ENCODE data around the gene SERPINI2. TPM values are rescaled to one million over a fixed set of nuclear protein-coding genes. Genes with fewer than 3 reads are reported as not detected.
A peak's percentile ranks its signal among the peaks of the same experiment; 100 is the strongest.

The SERPINI2 gene, protein sequence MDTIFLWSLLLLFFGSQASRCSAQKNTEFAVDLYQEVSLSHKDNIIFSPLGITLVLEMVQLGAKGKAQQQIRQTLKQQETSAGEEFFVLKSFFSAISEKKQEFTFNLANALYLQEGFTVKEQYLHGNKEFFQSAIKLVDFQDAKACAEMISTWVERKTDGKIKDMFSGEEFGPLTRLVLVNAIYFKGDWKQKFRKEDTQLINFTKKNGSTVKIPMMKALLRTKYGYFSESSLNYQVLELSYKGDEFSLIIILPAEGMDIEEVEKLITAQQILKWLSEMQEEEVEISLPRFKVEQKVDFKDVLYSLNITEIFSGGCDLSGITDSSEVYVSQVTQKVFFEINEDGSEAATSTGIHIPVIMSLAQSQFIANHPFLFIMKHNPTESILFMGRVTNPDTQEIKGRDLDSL
- total RNA-seq = 100 to 1,000 TPM; 167 to 221 TPM

DNA sequence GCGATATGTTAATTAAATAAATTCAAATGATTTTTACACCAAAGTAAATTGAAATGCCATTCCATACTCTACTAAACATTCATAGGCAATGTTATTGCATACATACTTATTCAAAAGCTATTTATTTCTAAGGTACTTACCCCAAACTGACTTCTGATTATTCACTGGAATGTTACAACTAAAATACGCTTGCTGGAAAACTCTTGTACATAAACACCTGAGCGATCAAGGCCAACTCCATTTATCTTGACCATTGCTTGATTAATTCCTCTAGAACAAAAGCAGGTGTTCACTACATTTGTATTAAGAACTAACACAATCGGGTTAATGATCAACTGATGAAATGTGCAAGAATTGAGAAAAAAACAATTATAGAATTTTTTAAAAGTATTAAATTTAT lies at the start of gene SERPINI2:
SERPINI2 (minus strand) TSS at position 180 of the 400 bp plus-strand sequence. CDS start 2,208 bp downstream, outside the sequence.
- Histone ChIP-seq H3K9me3 (no peaks in the 10 kb centered on the region), H3K27me3 (no peaks in the 10 kb centered on the region), H3K36me3 (replicated peaks in 1 of 2; ENCODE audit: insufficient read depth in 1 of 2, low read depth in 2 of 2) (no peaks in the 10 kb centered on the region), H3K4me3 (peak within 1 kb of the TSS; percentile 5 to 60), H3K4me1 (peaks cover 23% of the 10 kb centered on the region), H3K27ac (peak within 1 kb of the TSS; percentile 56 to 85 (median 59))
- peak in 2 of 4 donors; percentile 46 to 69 for DNase-seq
- ATAC-seq = peak; percentile 89
- WGBS, 2 donors = 18 to 19% methylated on average over 4 of the region's 4 CpGs
- intact Hi-C loops (cut with DNase I) = no loop called here
- TF ChIP-seq POLR2A (IDR thresholded peaks at IDR 0.05) = peak in 2 of 3 donors; percentile 73 to 78
- TF ChIP-seq, protein P1, sequence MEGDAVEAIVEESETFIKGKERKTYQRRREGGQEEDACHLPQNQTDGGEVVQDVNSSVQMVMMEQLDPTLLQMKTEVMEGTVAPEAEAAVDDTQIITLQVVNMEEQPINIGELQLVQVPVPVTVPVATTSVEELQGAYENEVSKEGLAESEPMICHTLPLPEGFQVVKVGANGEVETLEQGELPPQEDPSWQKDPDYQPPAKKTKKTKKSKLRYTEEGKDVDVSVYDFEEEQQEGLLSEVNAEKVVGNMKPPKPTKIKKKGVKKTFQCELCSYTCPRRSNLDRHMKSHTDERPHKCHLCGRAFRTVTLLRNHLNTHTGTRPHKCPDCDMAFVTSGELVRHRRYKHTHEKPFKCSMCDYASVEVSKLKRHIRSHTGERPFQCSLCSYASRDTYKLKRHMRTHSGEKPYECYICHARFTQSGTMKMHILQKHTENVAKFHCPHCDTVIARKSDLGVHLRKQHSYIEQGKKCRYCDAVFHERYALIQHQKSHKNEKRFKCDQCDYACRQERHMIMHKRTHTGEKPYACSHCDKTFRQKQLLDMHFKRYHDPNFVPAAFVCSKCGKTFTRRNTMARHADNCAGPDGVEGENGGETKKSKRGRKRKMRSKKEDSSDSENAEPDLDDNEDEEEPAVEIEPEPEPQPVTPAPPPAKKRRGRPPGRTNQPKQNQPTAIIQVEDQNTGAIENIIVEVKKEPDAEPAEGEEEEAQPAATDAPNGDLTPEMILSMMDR (IDR thresholded peaks at IDR 0.05) = no peak

DNA sequence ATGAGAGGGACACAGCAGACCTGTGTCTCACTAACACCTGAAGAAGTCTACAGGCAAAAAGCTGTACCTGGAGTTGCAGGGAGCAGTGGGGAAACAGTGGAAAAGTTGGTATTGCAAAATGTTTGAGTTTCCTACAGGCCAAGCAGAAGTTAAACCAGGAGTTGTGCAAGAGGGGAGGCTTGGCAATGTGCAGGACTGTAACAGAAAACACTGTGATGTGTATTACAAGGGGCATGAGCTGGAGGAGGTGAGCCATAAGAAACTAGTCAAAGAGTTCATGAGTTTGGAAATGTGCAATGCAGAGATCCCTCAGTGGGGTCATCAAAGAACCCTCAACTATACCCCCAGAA lies 47.1 kb upstream of the SERPINI2 start:
- H3K36me3 ChIP-seq (replicated peaks in 1 of 2; ENCODE audit: insufficient read depth in 1 of 2, low read depth in 2 of 2) = no peaks in the 10 kb centered on the region
- no peaks in the 10 kb centered on the region for H3K4me1 ChIP-seq
- ATAC-seq (no peak), DNase-seq (peak in 1 of 4 donors; percentile 20)
- no peak overlapping the region for H3K27ac ChIP-seq
- H3K4me3 ChIP-seq = no peak overlapping the region
- H3K27me3 ChIP-seq = no peaks in the 10 kb centered on the region
- intact Hi-C loops (cut with DNase I) = no loop called here
- H3K9me3 ChIP-seq = no peaks in the 10 kb centered on the region
- no peak for TF ChIP-seq POLR2A (IDR thresholded peaks at IDR 0.05)
- TF ChIP-seq, protein P1 (IDR thresholded peaks at IDR 0.05) = no peak

DNA sequence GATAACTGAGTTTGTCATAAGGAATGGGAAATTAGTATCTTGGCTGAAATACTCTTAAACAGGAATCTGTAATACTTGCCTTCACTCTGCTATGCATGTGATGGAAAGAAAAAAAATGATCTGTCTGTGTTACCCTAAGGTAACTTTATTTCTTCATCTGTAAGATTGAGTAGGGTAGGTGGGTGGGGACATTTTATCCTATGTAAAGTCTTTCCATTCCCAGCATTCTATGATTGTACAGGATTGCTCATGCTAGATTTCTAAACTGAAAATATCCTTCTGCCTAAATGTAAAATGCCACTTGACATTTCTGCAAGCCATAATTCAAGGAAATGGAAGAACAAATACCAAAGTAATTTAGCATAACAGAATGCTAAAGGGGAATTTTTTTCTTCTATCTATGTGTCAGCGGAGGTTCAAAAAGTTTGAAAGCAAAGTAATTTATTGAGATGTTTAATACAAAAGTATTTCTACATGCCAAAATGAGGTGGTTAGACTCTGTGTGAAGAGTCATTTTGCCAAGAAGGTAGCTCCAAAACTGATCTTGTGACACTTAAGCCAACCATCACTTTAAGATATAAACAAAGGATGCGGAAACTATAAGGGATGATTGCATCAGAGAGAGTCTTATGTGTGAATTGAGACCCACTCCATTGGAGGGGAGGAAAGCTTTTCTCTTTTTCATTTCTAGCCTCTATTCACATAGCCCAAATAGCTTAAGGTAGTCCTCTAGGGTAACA lies 46.6 kb upstream of the SERPINI2 start:
- 85 to 91% methylated on average over 2 of the region's 2 CpGs for WGBS, 2 donors
- no peaks in the 10 kb centered on the region for H3K27me3 ChIP-seq
- TF ChIP-seq POLR2A (IDR thresholded peaks at IDR 0.05) = no peak
- TF ChIP-seq, protein P1 (IDR thresholded peaks at IDR 0.05) = no peak
- no peak for DNase-seq
- H3K27ac ChIP-seq = no peak overlapping the region
- H3K36me3 ChIP-seq (replicated peaks in 1 of 2; ENCODE audit: insufficient read depth in 1 of 2, low read depth in 2 of 2) = no peaks in the 10 kb centered on the region
- no peak overlapping the region for H3K4me3 ChIP-seq
- ATAC-seq = no peak
- intact Hi-C loops (cut with DNase I) = no loop called here
- H3K4me1 ChIP-seq = no peaks in the 10 kb centered on the region
- no peaks in the 10 kb centered on the region for H3K9me3 ChIP-seq

DNA sequence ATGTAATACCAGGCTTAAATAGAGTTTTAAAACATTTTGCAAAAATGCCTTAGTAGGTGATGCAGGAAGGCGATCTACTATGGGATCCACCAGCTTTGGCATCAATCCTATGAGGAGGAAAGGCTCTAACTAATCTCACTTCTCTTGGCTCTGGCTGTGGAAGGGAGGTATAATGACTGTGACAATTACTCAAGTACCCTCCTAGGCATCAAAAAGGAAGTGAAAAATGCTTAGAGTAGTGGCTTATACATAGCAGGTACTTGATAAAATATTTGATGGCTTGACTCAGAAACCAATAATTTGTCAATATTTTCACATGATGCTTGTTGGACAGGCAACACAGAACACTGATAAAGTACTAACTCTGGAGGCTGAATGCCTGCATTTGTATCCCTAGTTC lies 34.1 kb upstream of the SERPINI2 start:
- intact Hi-C loops (cut with DNase I) = no loop called here
- Histone ChIP-seq H3K4me1 (no peaks in the 10 kb centered on the region), H3K27ac (no peak overlapping the region), H3K27me3 (no peaks in the 10 kb centered on the region), H3K9me3 (no peaks in the 10 kb centered on the region), H3K4me3 (no peak overlapping the region), H3K36me3 (replicated peaks in 1 of 2; ENCODE audit: insufficient read depth in 1 of 2, low read depth in 2 of 2) (no peaks in the 10 kb centered on the region)
- WGBS, 2 donors = 95 to 96% methylated on average over 1 of the region's 1 CpG
- ATAC-seq (no peak), DNase-seq (no peak)
- TF ChIP-seq, protein P1 (IDR thresholded peaks at IDR 0.05) = no peak
- TF ChIP-seq POLR2A (IDR thresholded peaks at IDR 0.05) = no peak

Measured in body of pancreas (tissue), 4 donors.